HL-60 (cell line): ENCODE data around the gene HOXB4.

ENCODE experiments used
- DNase-seq, 2 experiments: peaks; one replicate each; pipeline ENCODE4 v3.0.0-alpha.2; 2010 to 2020; ENCODE audit warnings: low read depth in 1 of 2, low spot score in 1 of 2
- H3K27ac ChIP-seq: fragments of 250-450 bp; sonication (Bioruptor Pico); replicated peaks from 2 replicates; pipeline ENCODE4 v1.5.1; 2020; ENCODE audit warnings: mild to moderate bottlenecking, moderate library complexity
- H3K27me3 ChIP-seq: fragments of 250-450 bp; sonication (Bioruptor Pico); 2 replicates; pipeline ENCODE4 v1.5.1; 2021; ENCODE audit warnings: mild to moderate bottlenecking, moderate library complexity; ENCODE audit not compliant: insufficient read depth, poor library complexity, severe bottlenecking
- H3K4me3 ChIP-seq: replicated peaks from 2 replicates; pipeline ENCODE4 v1.5.1; 2011; ENCODE audit warnings: mild to moderate bottlenecking, control low read depth, low read length; ENCODE audit not compliant: insufficient read depth
- GABPA ChIP-seq: IDR thresholded peaks from 2 replicates; pipeline ENCODE4 v1.6.1; 2012; ENCODE audit warnings: low read depth
- POLR2AphosphoS5 ChIP-seq: IDR thresholded peaks from 2 replicates; pipeline ENCODE4 v1.6.1; 2012; ENCODE audit warnings: low read depth
- SPI1 ChIP-seq: IDR thresholded peaks from 2 replicates; pipeline ENCODE4 v1.6.1; 2012; ENCODE audit warnings: low read depth, mild to moderate bottlenecking, borderline replicate concordance
- TF ChIP-seq, protein P1 (sequence below): IDR thresholded peaks from 2 replicates; pipeline ENCODE4 v1.6.1; 2012; ENCODE audit warnings: low read depth; ENCODE audit not compliant: insufficient replicate concordance
- TF ChIP-seq, protein P2 (sequence below): IDR thresholded peaks from one replicate; pipeline ENCODE4 v1.5.1; 2011; ENCODE audit warnings: low read length, control low read depth, inconsistent platforms; ENCODE audit not compliant: insufficient read depth

HOXB4 gene

DNA sequence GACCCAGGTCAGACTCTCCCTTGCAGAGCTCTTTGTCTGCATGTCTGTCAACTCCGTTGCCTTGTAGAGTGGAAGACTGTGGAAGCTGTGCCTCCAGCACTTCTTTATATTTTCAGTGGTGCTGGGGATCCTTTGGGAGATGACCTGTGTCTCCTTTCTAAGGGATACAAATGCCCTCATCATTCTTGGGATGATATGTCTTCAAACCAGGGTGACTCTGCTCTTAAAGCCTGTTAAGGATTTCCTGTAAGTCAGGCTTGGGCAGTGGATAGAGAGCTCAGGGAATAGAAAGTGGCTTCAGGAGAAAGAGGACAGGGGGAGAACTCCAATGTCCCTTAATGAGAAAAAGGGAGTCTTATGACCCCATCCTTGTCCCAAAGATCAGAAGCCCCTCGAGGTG, 10.4 kb upstream of the HOXB4 start:
- Histone ChIP-seq H3K4me3 (no peak overlapping the region), H3K27me3 (peaks cover 84% of the 10 kb centered on the region), H3K27ac (no peak overlapping the region)
- no peak for DNase-seq
- TF ChIP-seq GABPA: no peak

DNA sequence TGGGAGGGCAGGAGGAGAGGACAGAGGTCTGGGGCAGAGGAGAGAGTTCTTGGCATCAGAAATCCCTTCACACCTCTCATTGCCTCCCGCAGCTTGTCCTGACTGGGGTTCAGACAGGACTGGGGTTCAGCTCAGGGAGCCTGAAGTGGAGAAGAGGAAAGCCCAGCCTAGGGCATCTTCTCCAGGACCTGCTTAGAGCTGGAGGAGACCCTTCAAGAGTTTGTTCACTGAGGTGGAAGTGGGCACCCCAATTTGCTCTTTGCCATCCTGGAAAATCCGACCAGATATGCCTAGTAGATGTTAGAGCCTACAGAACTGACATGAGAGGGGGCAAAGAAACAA, 9.9 kb upstream of the HOXB4 start:
- H3K27me3 ChIP-seq: peaks cover 84% of the 10 kb centered on the region
- TF ChIP-seq GABPA: no peak
- TF ChIP-seq POLR2AphosphoS5: no peak
- TF ChIP-seq, protein P1, sequence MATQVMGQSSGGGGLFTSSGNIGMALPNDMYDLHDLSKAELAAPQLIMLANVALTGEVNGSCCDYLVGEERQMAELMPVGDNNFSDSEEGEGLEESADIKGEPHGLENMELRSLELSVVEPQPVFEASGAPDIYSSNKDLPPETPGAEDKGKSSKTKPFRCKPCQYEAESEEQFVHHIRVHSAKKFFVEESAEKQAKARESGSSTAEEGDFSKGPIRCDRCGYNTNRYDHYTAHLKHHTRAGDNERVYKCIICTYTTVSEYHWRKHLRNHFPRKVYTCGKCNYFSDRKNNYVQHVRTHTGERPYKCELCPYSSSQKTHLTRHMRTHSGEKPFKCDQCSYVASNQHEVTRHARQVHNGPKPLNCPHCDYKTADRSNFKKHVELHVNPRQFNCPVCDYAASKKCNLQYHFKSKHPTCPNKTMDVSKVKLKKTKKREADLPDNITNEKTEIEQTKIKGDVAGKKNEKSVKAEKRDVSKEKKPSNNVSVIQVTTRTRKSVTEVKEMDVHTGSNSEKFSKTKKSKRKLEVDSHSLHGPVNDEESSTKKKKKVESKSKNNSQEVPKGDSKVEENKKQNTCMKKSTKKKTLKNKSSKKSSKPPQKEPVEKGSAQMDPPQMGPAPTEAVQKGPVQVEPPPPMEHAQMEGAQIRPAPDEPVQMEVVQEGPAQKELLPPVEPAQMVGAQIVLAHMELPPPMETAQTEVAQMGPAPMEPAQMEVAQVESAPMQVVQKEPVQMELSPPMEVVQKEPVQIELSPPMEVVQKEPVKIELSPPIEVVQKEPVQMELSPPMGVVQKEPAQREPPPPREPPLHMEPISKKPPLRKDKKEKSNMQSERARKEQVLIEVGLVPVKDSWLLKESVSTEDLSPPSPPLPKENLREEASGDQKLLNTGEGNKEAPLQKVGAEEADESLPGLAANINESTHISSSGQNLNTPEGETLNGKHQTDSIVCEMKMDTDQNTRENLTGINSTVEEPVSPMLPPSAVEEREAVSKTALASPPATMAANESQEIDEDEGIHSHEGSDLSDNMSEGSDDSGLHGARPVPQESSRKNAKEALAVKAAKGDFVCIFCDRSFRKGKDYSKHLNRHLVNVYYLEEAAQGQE: no peak
- TF ChIP-seq SPI1: no peak
- TF ChIP-seq, protein P2, sequence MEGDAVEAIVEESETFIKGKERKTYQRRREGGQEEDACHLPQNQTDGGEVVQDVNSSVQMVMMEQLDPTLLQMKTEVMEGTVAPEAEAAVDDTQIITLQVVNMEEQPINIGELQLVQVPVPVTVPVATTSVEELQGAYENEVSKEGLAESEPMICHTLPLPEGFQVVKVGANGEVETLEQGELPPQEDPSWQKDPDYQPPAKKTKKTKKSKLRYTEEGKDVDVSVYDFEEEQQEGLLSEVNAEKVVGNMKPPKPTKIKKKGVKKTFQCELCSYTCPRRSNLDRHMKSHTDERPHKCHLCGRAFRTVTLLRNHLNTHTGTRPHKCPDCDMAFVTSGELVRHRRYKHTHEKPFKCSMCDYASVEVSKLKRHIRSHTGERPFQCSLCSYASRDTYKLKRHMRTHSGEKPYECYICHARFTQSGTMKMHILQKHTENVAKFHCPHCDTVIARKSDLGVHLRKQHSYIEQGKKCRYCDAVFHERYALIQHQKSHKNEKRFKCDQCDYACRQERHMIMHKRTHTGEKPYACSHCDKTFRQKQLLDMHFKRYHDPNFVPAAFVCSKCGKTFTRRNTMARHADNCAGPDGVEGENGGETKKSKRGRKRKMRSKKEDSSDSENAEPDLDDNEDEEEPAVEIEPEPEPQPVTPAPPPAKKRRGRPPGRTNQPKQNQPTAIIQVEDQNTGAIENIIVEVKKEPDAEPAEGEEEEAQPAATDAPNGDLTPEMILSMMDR: no peak

DNA sequence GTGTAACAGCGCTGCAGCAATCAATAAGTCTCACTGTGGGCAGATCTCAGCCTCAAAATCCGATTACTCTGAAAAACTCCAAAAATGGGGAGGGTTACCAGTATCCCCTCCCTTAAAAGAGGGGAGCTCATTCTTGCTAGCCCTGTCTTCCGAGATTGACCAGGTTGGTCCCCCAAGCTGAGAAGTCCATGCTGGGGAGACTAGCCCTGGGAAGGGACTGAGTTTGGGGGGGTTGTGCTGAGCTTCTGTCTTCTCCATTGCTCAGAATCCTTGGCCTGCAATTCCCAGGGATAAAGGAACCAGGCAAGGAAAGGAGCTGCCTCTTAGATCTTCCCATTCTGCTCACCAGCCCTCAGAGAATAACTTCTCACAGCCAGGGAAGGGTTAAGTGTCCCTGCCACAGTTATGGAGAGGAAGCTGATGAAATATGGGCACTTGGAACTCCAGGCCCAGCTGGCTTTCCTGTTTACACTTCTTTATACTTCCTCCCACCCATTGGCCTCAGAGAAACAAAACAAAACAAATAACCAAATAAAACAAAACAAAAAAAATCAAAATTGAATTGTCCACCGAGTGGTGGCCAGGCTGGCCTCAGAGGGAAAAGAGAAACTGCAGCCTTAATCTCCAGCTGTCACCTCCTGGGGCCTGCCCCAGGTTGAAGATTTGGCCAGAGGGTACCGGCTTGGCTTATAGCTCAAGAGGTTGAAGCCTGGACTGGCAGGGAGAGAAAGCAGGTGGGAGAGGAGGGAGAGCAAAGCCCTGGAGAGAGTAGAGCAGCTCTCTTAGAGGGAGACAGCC, 9.3 kb upstream of the HOXB4 start:
- DNase-seq: no peak
- no peak overlapping the region for H3K27ac ChIP-seq
- TF ChIP-seq POLR2AphosphoS5: no peak
- TF ChIP-seq, protein P2: no peak
- TF ChIP-seq, protein P1: no peak
- TF ChIP-seq SPI1: no peak
- TF ChIP-seq GABPA: no peak
- no peak overlapping the region for H3K4me3 ChIP-seq
- H3K27me3 ChIP-seq: peaks cover 84% of the 10 kb centered on the region

More for the DNA sequence above, 9.9 kb upstream of the HOXB4 start:
- Histone ChIP-seq H3K27ac (no peak overlapping the region), H3K4me3 (no peak overlapping the region)
- DNase-seq: no peak

DNA sequence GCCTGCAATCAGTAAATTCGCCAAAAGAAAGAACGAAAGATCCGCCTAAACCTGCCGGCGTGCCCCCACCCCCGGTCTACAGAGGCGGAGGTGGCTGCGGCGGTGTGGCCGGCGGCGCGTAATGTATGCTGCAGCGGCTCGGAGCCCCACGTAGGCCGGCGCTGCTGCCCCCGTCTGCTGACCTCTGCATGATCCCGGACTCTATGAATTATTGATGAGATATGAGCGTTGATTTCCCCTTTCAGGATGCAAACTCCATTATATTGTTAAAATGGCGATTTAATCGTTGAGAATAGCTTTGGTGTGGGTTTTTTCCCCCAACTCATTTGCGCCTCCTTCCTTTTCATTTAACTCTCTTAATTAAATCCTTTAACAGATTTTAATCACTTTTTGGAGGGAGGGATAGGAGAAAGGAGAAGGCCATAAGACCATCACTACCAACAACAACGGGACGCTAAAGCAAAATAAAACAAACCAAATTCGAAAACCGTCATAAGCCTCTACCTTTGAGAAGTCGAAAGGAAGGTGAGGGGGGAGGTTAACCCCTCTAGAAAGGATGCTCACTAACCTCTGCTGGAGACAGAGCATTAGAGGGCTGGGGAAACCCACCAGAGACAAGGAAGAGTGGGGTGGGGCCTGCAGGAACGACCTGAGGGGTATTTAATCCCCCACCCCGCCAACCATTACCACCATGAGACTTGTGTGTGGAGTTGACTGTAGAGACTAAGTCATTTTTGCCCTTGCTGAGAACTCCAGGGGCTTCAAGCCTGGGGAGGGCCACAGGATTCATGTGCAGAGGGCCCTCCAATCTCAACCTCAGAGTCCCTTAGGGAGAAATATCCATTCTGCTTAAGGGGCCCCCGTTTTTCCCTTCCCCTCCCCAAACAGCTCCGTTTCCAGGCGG, 8.5 kb upstream of the HOXB4 start:
- Histone ChIP-seq H3K27me3 (peaks cover 83% of the 10 kb centered on the region), H3K27ac (no peak overlapping the region), H3K4me3 (no peak overlapping the region)
- DNase-seq: no peak
- TF ChIP-seq, protein P1: no peak
- TF ChIP-seq POLR2AphosphoS5 (no peak), GABPA (no peak), SPI1 (no peak)
- TF ChIP-seq, protein P2: no peak
